ENCODE measurements around the gene USP28.
"Not testable (repeated sequence)": the region's sequence is repeated elsewhere in the genome, so short reads cannot be mapped to it uniquely, and the experiment has no call there.

The USP28 gene

GRCh38 chr11:113875234-113876073 lies at the start of gene USP28:
Gene USP28, minus strand, starts transcription at chr11:113875572. Its CDS starts 71 bp downstream, at chr11:113875501.
- POLR2A ChIA-PET, result interaction anchor here (0.5 kb wide), 1 partner anchor 13 kb away, joined by 6 read pairs; no protein-coding TSS in a partner anchor
- CTCF ChIA-PET, result interaction anchor here (1.3 to 1.4 kb wide), 2 partner anchors 21 to 386 kb away, joined by 3 to 5 read pairs; no protein-coding TSS in a partner anchor
- DNase-seq (ENCODE audit: extremely low spot score), result peak; percentile 98
- no peak for TF ChIP-seq CTCF (IDR thresholded peaks at IDR 0.05; ENCODE audit: control extremely low read depth, extremely low read depth, low read depth, missing control alignments)

GRCh38 chr11:113923572-113923971 lies 48.2 kb upstream of the USP28 start:
- TF ChIP-seq CTCF (IDR thresholded peaks at IDR 0.05; ENCODE audit: control extremely low read depth, extremely low read depth, low read depth, missing control alignments), result no peak
- DNase-seq (ENCODE audit: extremely low spot score), result no peak
- POLR2A ChIA-PET, result no interaction called here
- CTCF ChIA-PET, result no interaction called here

GRCh38 chr11:113911491-113911890 lies 36.1 kb upstream of the USP28 start:
- POLR2A ChIA-PET; DNase-seq (ENCODE audit: extremely low spot score): not testable (repeated sequence)
- CTCF ChIA-PET, result interaction anchor here (1.1 kb wide), 1 partner anchor 15 kb away, joined by 4 read pairs; no protein-coding TSS in a partner anchor

DNA sequence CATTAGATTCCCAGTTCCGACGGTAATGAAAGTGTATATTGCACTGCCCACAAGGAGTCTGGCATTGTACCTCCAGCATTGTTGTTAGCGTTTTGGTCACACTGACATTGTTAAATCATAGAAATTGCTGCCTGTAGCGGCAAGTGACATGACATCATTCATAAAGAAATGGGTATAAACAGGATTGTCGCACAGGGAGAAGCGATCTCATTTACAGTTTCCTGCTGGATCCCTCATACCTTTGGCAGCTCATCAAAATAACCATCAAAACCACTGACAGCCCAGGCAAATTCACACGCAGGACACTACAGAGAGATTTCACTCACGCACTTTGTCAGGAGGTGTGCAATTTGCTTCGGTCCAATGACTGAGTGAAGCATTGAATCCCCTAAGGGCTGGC lies 32.7 kb upstream of the USP28 start:
- TF ChIP-seq CTCF (IDR thresholded peaks at IDR 0.05; ENCODE audit: control extremely low read depth, extremely low read depth, low read depth, missing control alignments), result no peak
- ChIA-PET CTCF (interaction anchor here (1.0 to 2.5 kb wide), 4 partner anchors 7 to 18 kb away, joined by 3 to 13 read pairs (median 4); no protein-coding TSS in a partner anchor), POLR2A (no interaction called here)
- DNase-seq (ENCODE audit: extremely low spot score), result no peak

- ChIA-PET CTCF (interaction anchor here (1.0 to 2.5 kb wide), 5 partner anchors 8 to 354 kb away, joined by 3 to 13 read pairs (median 4); no protein-coding TSS in a partner anchor), POLR2A (no interaction called here)
- no peak for TF ChIP-seq CTCF (IDR thresholded peaks at IDR 0.05; ENCODE audit: control extremely low read depth, extremely low read depth, low read depth, missing control alignments)
- DNase-seq (ENCODE audit: extremely low spot score), result no peak
Observed at GRCh38 chr11:113907681-113908080, 32.3 kb upstream of the USP28 start.

DNA sequence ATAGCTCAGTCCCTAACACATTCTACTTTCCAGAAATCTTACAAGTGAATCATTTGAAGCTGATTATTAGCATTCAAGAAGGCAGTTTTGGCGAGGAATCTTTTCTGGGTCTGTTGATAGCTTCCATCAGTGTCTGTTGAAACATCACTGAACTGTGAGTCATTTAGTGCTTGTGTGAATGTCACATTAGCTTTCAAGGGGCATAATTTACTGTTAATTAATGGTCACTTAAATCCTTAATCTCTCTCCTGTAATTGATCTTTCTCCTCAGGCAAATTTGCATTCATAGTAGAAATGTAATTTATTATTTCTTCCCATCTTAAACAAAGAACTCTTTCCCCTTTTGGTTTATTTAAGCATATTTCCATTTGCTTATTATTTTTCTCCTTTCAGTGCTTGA lies 31.8 kb upstream of the USP28 start:
- ChIA-PET CTCF (interaction anchor here (1.5 to 2.5 kb wide), 5 partner anchors 8 to 354 kb away, joined by 3 to 13 read pairs (median 4); no protein-coding TSS in a partner anchor), POLR2A (no interaction called here)
- no peak for TF ChIP-seq CTCF (IDR thresholded peaks at IDR 0.05; ENCODE audit: control extremely low read depth, extremely low read depth, low read depth, missing control alignments)

DNA sequence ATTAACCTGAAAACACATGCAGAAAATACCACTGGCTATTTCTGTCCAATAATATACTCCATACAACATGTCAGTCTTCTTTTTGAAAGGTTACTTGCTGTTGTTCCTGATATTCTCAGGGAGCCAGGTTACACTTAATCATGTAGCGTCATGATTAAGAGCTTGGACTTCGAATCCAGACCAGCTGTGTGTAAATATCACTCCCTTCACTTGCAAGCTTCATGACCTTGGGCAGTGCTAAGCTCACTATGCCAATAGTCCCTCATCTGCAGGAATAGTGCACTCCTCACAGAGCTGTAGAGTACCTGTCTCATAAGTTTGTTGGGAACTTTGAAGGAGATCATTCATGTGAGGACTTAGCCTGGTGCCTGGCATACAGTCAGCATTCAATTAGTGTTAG lies 31.1 kb upstream of the USP28 start:
- TF ChIP-seq CTCF (IDR thresholded peaks at IDR 0.05; ENCODE audit: control extremely low read depth, extremely low read depth, low read depth, missing control alignments), result no peak
- POLR2A ChIA-PET, result no interaction called here

More for the DNA sequence above, 31.8 kb upstream of the USP28 start:
- no peak for DNase-seq (ENCODE audit: extremely low spot score)

More for the DNA sequence above, 31.1 kb upstream of the USP28 start:
- DNase-seq (ENCODE audit: extremely low spot score), result no peak
- CTCF ChIA-PET, result interaction anchor here (1.5 to 2.5 kb wide), 5 partner anchors 8 to 355 kb away, joined by 3 to 13 read pairs (median 4); no protein-coding TSS in a partner anchor
